Trophoblast cell (in vitro differentiated cells and primary cell): ENCODE results near the gene NUAK2.

Source experiments
- DNase-seq, 2 donors: peaks; one replicate each; pipeline ENCODE4 v3.0.0-alpha.2; 2016
- H2AFZ ChIP-seq: 2 replicates; pipeline ENCODE4 v1.6.1; 2013; ENCODE audit warnings: low read length, moderate library complexity, mild to moderate bottlenecking; ENCODE audit not compliant: insufficient read depth, poor library complexity
- H2AK5ac ChIP-seq: 2 replicates; pipeline ENCODE4 v1.6.1; 2013; ENCODE audit warnings: mild to moderate bottlenecking, low read length
- H2BK120ac ChIP-seq: 2 replicates; pipeline ENCODE4 v1.6.1; 2013; ENCODE audit warnings: low read length, mild to moderate bottlenecking, moderate library complexity; ENCODE audit not compliant: insufficient read depth, poor library complexity
- H2BK12ac ChIP-seq: 2 replicates; pipeline ENCODE4 v1.6.1; 2013; ENCODE audit warnings: mild to moderate bottlenecking, low read length, moderate library complexity
- H2BK5ac ChIP-seq: 2 replicates; pipeline ENCODE4 v1.6.1; 2013; ENCODE audit warnings: low read length, low read depth, moderate library complexity, mild to moderate bottlenecking; ENCODE audit not compliant: poor library complexity
- H3K14ac ChIP-seq: 2 replicates; pipeline ENCODE4 v1.6.1; 2013; ENCODE audit warnings: mild to moderate bottlenecking, low read length
- H3K18ac ChIP-seq: 2 replicates; pipeline ENCODE4 v1.6.1; 2013; ENCODE audit warnings: mild to moderate bottlenecking, low read length
- H3K23ac ChIP-seq: 2 replicates; pipeline ENCODE4 v1.6.1; 2013; ENCODE audit warnings: low read length
- H3K27ac ChIP-seq: 2 replicates; pipeline ENCODE4 v1.5.1; 2013; ENCODE audit warnings: low read depth, mild to moderate bottlenecking, inconsistent platforms, low read length, moderate library complexity
- H3K27me3 ChIP-seq: 2 replicates; pipeline ENCODE4 v1.6.1; 2013; ENCODE audit warnings: inconsistent platforms, mild to moderate bottlenecking, low read length, moderate library complexity; ENCODE audit not compliant: insufficient read depth
- H3K36me3 ChIP-seq, 2 experiments: 1 replicate in 1 of 2; 2 replicates in 1 of 2; pipeline ENCODE4 v1.6.1; 2013; ENCODE audit warnings: low read length in 2 of 2, mild to moderate bottlenecking in 2 of 2, moderate library complexity in 1 of 2; ENCODE audit not compliant: insufficient read depth in 2 of 2, control insufficient read depth in 1 of 2
- H3K4ac ChIP-seq: 2 replicates; pipeline ENCODE4 v1.6.1; 2013; ENCODE audit warnings: low read depth, mild to moderate bottlenecking, low read length, moderate library complexity
- H3K4me1 ChIP-seq, 2 experiments: 1 replicate in 1 of 2; 2 replicates in 1 of 2; pipeline ENCODE4 v1.6.1; 2013; ENCODE audit warnings: low read length in 2 of 2, mild to moderate bottlenecking in 2 of 2, moderate library complexity in 1 of 2; ENCODE audit not compliant: insufficient read depth in 2 of 2, control insufficient read depth in 1 of 2
- H3K4me2 ChIP-seq: 2 replicates; pipeline ENCODE4 v1.6.1; 2013; ENCODE audit warnings: inconsistent platforms, mild to moderate bottlenecking, low read length, moderate library complexity
- H3K4me3 ChIP-seq: 2 replicates; pipeline ENCODE4 v1.5.1; 2013; ENCODE audit warnings: mild to moderate bottlenecking, low read depth, low read length, inconsistent platforms
- H3K79me1 ChIP-seq: one replicate; pipeline ENCODE4 v1.6.1; 2013; ENCODE audit warnings: low read length
- H3K79me2 ChIP-seq: 2 replicates; pipeline ENCODE4 v1.6.1; 2013; ENCODE audit warnings: low read length, mild to moderate bottlenecking; ENCODE audit not compliant: control insufficient read depth, insufficient read depth, poor library complexity
- H3K9ac ChIP-seq: 2 replicates; pipeline ENCODE4 v1.6.1; 2013; ENCODE audit warnings: mild to moderate bottlenecking, low read length
- H3K9me3 ChIP-seq: 2 replicates; pipeline ENCODE4 v1.6.1; 2013; ENCODE audit warnings: low read depth, mild to moderate bottlenecking, control low read depth, inconsistent platforms, low read length; ENCODE audit not compliant: insufficient read depth
- H4K12ac ChIP-seq: 2 replicates; pipeline ENCODE4 v1.6.1; 2013; ENCODE audit warnings: low read depth, mild to moderate bottlenecking, low read length, moderate library complexity
- H4K8ac ChIP-seq: 2 replicates; pipeline ENCODE4 v1.6.1; 2013; ENCODE audit warnings: low read depth, mild to moderate bottlenecking, low read length, moderate library complexity
- H4K91ac ChIP-seq: one replicate; pipeline ENCODE4 v1.6.1; 2013; ENCODE audit warnings: low read depth, mild to moderate bottlenecking, low read length, moderate library complexity
- WGBS: extraction: QIAGEN DNeasy Blood & Tissue Kit; methylation state at CpG from one replicate; pipeline ENCODE4 v1.1.7; 2013; ENCODE audit warnings: missing lambda C conversion rate; ENCODE audit not compliant: insufficient read length, insufficient coverage; ENCODE audit errors: extremely low coverage; 5-methylcytosine and 5-hydroxymethylcytosine counted together

The NUAK2 gene

GRCh38 chr1:205340676-205341075, 19.1 kb upstream of the NUAK2 start:
- Histone ChIP-seq H3K4me1 (peaks cover 8 to 15% of the 10 kb centered on the region in 2 experiments), H2BK120ac (no peak overlapping the region), H3K18ac (no peak overlapping the region), H4K12ac (no peak overlapping the region), H3K14ac (no peak overlapping the region), H3K36me3 (peaks cover 0 to 2% of the 10 kb centered on the region in 2 experiments), H2AFZ (no peak overlapping the region), H2AK5ac (no peak overlapping the region), H3K4me3 (no peak overlapping the region), H4K91ac (no peak overlapping the region), H3K79me2 (no peaks in the 10 kb centered on the region), H4K8ac (no peak overlapping the region), H3K9ac (no peak overlapping the region), H3K27ac (no peak overlapping the region), H3K9me3 (peaks cover 10% of the 10 kb centered on the region), H2BK5ac (no peak overlapping the region), H2BK12ac (no peak overlapping the region), H3K4ac (no peak overlapping the region), H3K23ac (no peak overlapping the region), H3K27me3 (peaks cover 15% of the 10 kb centered on the region), H3K4me2 (no peak overlapping the region), H3K79me1 (peaks cover 3% of the 10 kb centered on the region)
- WGBS: no CpG with 5 or more reads among the region's 1 CpG
- no peak for DNase-seq

DNA sequence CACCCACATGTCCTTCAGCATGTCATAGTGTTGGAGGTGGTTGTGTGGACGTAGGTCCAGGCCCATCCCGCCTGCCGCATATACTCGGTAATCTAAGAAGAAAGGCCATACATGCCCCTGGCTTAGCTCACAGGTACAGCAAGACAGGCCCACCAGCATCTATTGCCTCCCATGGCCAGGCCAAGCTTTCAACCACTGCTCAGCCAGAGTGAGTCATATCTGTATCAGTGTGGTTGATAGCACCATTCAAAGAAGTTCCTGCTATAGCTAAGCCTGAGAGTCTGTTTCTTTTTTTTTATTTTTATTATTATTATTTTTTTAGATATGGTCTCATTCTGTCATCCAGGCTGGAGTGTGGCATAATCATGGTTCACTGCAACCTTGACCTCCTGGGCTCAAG, 18.2 kb upstream of the NUAK2 start:
- Histone ChIP-seq H3K9me3 (peaks cover 10% of the 10 kb centered on the region), H2AFZ (no peak overlapping the region), H3K27me3 (peaks cover 13% of the 10 kb centered on the region), H2AK5ac (no peak overlapping the region), H4K91ac (no peak overlapping the region), H3K36me3 (peaks cover 0 to 2% of the 10 kb centered on the region in 2 experiments), H2BK5ac (no peak overlapping the region), H3K9ac (no peak overlapping the region), H2BK120ac (no peak overlapping the region), H3K79me2 (no peaks in the 10 kb centered on the region), H3K23ac (no peak overlapping the region), H3K18ac (no peak overlapping the region), H4K8ac (no peak overlapping the region), H3K79me1 (peaks cover 3% of the 10 kb centered on the region), H4K12ac (no peak overlapping the region), H3K27ac (no peak overlapping the region), H3K4me2 (no peak overlapping the region), H3K4me3 (no peak overlapping the region), H2BK12ac (no peak overlapping the region), H3K14ac (no peak overlapping the region), H3K4me1 (peaks cover 8 to 14% of the 10 kb centered on the region in 2 experiments), H3K4ac (no peak overlapping the region)
- no CpG with 5 or more reads among the region's 4 CpGs for WGBS
- DNase-seq: no peak

- Histone ChIP-seq H3K18ac (no peak overlapping the region), H3K23ac (no peak overlapping the region), H3K79me2 (no peaks in the 10 kb centered on the region), H3K27ac (no peak overlapping the region), H3K4ac (no peak overlapping the region), H3K4me3 (no peak overlapping the region), H4K8ac (no peak overlapping the region), H4K12ac (no peak overlapping the region), H3K4me1 (peaks cover 8 to 10% of the 10 kb centered on the region in 2 experiments), H3K27me3 (peaks cover 11% of the 10 kb centered on the region), H2BK12ac (no peak overlapping the region), H2AFZ (no peak overlapping the region), H3K14ac (no peak overlapping the region), H2AK5ac (no peak overlapping the region), H3K9ac (no peak overlapping the region), H3K4me2 (no peak overlapping the region), H2BK120ac (no peak overlapping the region), H3K9me3 (peaks cover 10% of the 10 kb centered on the region), H2BK5ac (no peak overlapping the region), H3K79me1 (peaks cover 3% of the 10 kb centered on the region), H4K91ac (no peak overlapping the region), H3K36me3 (peaks cover 0 to 2% of the 10 kb centered on the region in 2 experiments)
- WGBS: no CpG with 5 or more reads among the region's 21 CpGs
- DNase-seq: no peak
Observed at GRCh38 chr1:205339197-205339702, 17.7 kb upstream of the NUAK2 start.

GRCh38 chr1:205338011-205338410, 16.5 kb upstream of the NUAK2 start:
- no peak overlapping the region for H3K23ac ChIP-seq
- no peak overlapping the region for H2AFZ ChIP-seq
- H3K27ac ChIP-seq: no peak overlapping the region
- H3K79me2 ChIP-seq: no peaks in the 10 kb centered on the region
- no peak overlapping the region for H4K91ac ChIP-seq
- H3K36me3 ChIP-seq: peaks cover 0 to 2% of the 10 kb centered on the region in 2 experiments
- H2AK5ac ChIP-seq: no peak overlapping the region
- peaks cover 8% of the 10 kb centered on the region for H3K9me3 ChIP-seq
- no peak overlapping the region for H4K8ac ChIP-seq
- H3K9ac ChIP-seq: no peak overlapping the region
- WGBS: no CpG with 5 or more reads among the region's 7 CpGs
- no peak overlapping the region for H3K14ac ChIP-seq
- H3K4ac ChIP-seq: no peak overlapping the region
- H3K79me1 ChIP-seq: no peaks in the 10 kb centered on the region
- H2BK120ac ChIP-seq: no peak overlapping the region
- H3K4me3 ChIP-seq: no peak overlapping the region
- peaks cover under 1% of the 10 kb centered on the region for H3K27me3 ChIP-seq
- H2BK12ac ChIP-seq: no peak overlapping the region
- no peak overlapping the region for H3K4me2 ChIP-seq
- no peak overlapping the region for H4K12ac ChIP-seq
- H2BK5ac ChIP-seq: no peak overlapping the region
- DNase-seq: no peak
- H3K18ac ChIP-seq: no peak overlapping the region
- peaks cover 0 to under 1% of the 10 kb centered on the region in 2 experiments for H3K4me1 ChIP-seq
